ENCODE results near the gene BMP15.

GRCh38 chrX:50913520-50913919 lies 3.0 kb downstream of the BMP15 start:
- TF ChIP-seq, protein P1, sequence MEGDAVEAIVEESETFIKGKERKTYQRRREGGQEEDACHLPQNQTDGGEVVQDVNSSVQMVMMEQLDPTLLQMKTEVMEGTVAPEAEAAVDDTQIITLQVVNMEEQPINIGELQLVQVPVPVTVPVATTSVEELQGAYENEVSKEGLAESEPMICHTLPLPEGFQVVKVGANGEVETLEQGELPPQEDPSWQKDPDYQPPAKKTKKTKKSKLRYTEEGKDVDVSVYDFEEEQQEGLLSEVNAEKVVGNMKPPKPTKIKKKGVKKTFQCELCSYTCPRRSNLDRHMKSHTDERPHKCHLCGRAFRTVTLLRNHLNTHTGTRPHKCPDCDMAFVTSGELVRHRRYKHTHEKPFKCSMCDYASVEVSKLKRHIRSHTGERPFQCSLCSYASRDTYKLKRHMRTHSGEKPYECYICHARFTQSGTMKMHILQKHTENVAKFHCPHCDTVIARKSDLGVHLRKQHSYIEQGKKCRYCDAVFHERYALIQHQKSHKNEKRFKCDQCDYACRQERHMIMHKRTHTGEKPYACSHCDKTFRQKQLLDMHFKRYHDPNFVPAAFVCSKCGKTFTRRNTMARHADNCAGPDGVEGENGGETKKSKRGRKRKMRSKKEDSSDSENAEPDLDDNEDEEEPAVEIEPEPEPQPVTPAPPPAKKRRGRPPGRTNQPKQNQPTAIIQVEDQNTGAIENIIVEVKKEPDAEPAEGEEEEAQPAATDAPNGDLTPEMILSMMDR (IDR thresholded peaks at IDR 0.05), result no peak
- TF ChIP-seq POLR2A (IDR thresholded peaks at IDR 0.05), result no peak
